Kidney (tissue), 14 donors: ENCODE measurements around the gene ACER2. TPM values are rescaled to one million over a fixed set of nuclear protein-coding genes. Genes with fewer than 3 reads are reported as not detected.
A peak's percentile ranks its signal among the peaks of the same experiment; 100 is the strongest.

Source experiments
- DNase-seq, 5 donors: peaks; one replicate each; pipeline ENCODE4 v3.0.0-alpha.2; 2013 to 2020
- FAIRE-seq: peaks from 2 replicates; lab custom pipeline; 2012; peaks lifted over from hg19 to GRCh38; lab: Jason Lieb, UNC
- H3K27ac ChIP-seq, 2 donors: one replicate each; pipeline ENCODE4 v1.7.0; 2013; ENCODE audit warnings: low read depth in 2 of 2, low read length in 2 of 2, inconsistent platforms in 1 of 2
- H3K27me3 ChIP-seq: one replicate; pipeline ENCODE4 v1.7.1; 2013; ENCODE audit warnings: low read length, inconsistent platforms; ENCODE audit not compliant: control insufficient read depth, insufficient read depth
- H3K36me3 ChIP-seq, 3 donors: one replicate each; pipeline versions ENCODE4 v1.7.0 to v1.7.1; 2013; ENCODE audit warnings: low read length in 3 of 3, control low read depth in 1 of 3, inconsistent platforms in 1 of 3; ENCODE audit not compliant: insufficient read depth in 3 of 3, control insufficient read depth in 2 of 3
- H3K4me1 ChIP-seq, 3 donors: one replicate each; pipeline versions ENCODE4 v1.7.0 to v1.7.1; 2013; ENCODE audit warnings: low read length in 3 of 3, inconsistent platforms in 1 of 3, low read depth in 1 of 3; ENCODE audit not compliant: control insufficient read depth in 2 of 3, insufficient read depth in 2 of 3
- H3K4me3 ChIP-seq, 3 donors: one replicate each; pipeline versions ENCODE4 v1.7.0 to v1.8.1; 2013; ENCODE audit warnings: low read length in 3 of 3, control low read depth in 1 of 3, inconsistent platforms in 1 of 3
- H3K9ac ChIP-seq, 3 donors: one replicate each; pipeline versions ENCODE4 v1.7.0 to v1.7.1; 2013; ENCODE audit warnings: low read length in 3 of 3, control low read depth in 1 of 3, inconsistent platforms in 1 of 3
- H3K9me3 ChIP-seq, 3 donors: one replicate each; pipeline versions ENCODE4 v1.7.0 to v1.7.1; 2013; ENCODE audit warnings: low read length in 3 of 3, control low read depth in 1 of 3, inconsistent platforms in 1 of 3; ENCODE audit not compliant: control insufficient read depth in 2 of 3, insufficient read depth in 1 of 3
- intact Hi-C: fragments of 100-400 bp; cut with DNase I; formaldehyde crosslinking; loops from one replicate; pipeline ENCODE4 v1.11.1; 2022
- polyA plus RNA-seq: library from polyadenylated mRNA; stranded (reverse); fragments of 350-450 nt; fragmentation: Illumina TruSeq; extraction: RNeasy Lipid Tissue Mini Kit (QIAGEN cat#74804); gene quantifications from one replicate; pipeline ENCODE4 v1.2.3, GENCODE V29; 2014; ENCODE audit warnings: low read depth, low replicate concordance; ENCODE audit not compliant: insufficient read depth
- total RNA-seq: library from RNA; stranded (reverse); fragmentation: NEBNext Ultra II Directional; extraction: Animal tissue kit (Norgen Biotek cat#: 25700); gene quantifications from one replicate; pipeline ENCODE4 v1.2.1, GENCODE V29; 2021
- TF ChIP-seq, protein P1 (sequence below): IDR thresholded peaks from 3 replicates; pipeline ENCODE4 v1.5.1; 2012; ENCODE audit warnings: mild to moderate bottlenecking, moderate library complexity, borderline replicate concordance; ENCODE audit not compliant: insufficient read depth; ENCODE audit errors: extremely low read depth
- donor health status: control.
- donor health status: control.
- donor health status: control.
- donor health status: control.
- donor health status: control.
- donor health status: DM: yes; HTN: yes; CAD: no.
- donor health status: Normal renal cell carcinoma (clear cell type).

ACER2 gene
- total and polyA plus RNA-seq, 2 donors from 2014 or later, result 0.28 to 4.2 TPM

DNA sequence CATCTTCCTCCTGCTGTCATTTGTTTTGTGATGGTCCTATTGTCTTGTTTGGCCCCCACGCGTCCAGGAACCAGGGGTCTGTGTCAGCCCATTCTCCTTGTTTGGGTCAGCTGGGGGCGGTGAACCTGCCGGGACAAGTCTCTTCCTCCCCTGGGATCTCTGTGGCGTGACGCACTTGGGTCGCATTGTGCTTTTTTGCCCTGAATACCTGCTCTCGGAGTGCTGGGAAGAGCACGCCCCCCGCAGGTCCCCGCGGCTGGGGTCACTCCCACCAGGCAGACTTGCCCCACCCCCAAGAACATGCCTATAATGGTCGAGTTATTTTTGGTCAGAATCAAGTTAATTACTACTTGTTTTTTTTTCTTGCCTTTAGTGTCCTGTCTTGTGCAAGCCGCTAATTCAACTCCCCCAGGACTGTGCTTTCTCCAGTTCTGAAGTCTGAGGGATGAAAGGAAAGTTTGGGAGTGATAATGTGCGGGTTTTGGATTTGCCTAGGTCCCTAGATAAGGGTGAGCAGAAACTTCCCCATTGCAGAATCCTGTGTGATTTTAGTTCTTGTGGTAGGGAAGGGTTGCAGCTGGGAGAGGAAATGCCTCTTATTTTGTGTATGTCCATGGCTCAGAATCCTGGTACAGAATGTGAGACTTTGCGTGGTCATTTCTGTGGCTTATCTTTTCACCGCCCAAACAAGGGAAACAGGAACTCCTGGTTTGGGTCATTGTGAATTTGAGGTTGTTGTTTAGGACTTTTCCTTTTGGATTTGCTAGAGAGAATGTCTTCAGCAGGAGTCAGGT, 789 bp downstream of the ACER2 start:
- TF ChIP-seq, protein P1, sequence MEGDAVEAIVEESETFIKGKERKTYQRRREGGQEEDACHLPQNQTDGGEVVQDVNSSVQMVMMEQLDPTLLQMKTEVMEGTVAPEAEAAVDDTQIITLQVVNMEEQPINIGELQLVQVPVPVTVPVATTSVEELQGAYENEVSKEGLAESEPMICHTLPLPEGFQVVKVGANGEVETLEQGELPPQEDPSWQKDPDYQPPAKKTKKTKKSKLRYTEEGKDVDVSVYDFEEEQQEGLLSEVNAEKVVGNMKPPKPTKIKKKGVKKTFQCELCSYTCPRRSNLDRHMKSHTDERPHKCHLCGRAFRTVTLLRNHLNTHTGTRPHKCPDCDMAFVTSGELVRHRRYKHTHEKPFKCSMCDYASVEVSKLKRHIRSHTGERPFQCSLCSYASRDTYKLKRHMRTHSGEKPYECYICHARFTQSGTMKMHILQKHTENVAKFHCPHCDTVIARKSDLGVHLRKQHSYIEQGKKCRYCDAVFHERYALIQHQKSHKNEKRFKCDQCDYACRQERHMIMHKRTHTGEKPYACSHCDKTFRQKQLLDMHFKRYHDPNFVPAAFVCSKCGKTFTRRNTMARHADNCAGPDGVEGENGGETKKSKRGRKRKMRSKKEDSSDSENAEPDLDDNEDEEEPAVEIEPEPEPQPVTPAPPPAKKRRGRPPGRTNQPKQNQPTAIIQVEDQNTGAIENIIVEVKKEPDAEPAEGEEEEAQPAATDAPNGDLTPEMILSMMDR, result no peak
- DNase-seq (peak in 4 of 5 donors; percentile 49 to 70 (median 62)), FAIRE-seq (no peak)
- H3K4me1 ChIP-seq, result peaks cover 0 to 9% (median 4%) of the 10 kb centered on the region in 3 donors
- intact Hi-C loops, result no loop called here
- H3K9me3 ChIP-seq, result no peaks in the 10 kb centered on the region
- no peaks in the 10 kb centered on the region for H3K27me3 ChIP-seq
- H3K36me3 ChIP-seq, result no peaks in the 10 kb centered on the region
- H3K4me3 ChIP-seq, result peak overlapping the region; percentile 72 to 90 (median 90)
- H3K27ac ChIP-seq, result peak overlapping the region; percentile 39 to 52
- H3K9ac ChIP-seq, result peak overlapping the region; percentile 28 to 84 (median 67)

DNA sequence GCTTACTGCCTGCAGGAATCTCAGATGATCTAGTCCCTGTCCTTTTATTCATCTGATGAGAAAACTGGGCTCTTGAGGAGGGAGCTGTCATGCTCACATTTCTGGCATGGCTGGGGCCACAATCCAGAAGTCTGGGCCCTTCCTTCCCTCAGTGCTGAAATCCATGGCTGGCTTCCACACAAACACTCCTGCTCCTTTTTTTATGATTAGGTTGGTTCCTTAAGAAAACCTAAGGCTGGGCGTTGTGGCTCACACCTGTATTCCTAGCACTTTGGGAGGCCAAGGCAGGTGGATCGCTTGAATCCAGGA, 1.3 kb downstream of the ACER2 start:
- Histone ChIP-seq H3K27ac (no peak overlapping the region), H3K36me3 (no peaks in the 10 kb centered on the region), H3K4me3 (peak overlapping the region in 2 of 3 donors; percentile 90), H3K27me3 (no peaks in the 10 kb centered on the region), H3K4me1 (peaks cover 0 to 9% (median 4%) of the 10 kb centered on the region in 3 donors), H3K9me3 (no peaks in the 10 kb centered on the region), H3K9ac (peak overlapping the region in 2 of 3 donors; percentile 28 to 84)
- no peak for FAIRE-seq
- DNase-seq, result no peak
- intact Hi-C loops, result no loop called here
- TF ChIP-seq, protein P1, result no peak

DNA sequence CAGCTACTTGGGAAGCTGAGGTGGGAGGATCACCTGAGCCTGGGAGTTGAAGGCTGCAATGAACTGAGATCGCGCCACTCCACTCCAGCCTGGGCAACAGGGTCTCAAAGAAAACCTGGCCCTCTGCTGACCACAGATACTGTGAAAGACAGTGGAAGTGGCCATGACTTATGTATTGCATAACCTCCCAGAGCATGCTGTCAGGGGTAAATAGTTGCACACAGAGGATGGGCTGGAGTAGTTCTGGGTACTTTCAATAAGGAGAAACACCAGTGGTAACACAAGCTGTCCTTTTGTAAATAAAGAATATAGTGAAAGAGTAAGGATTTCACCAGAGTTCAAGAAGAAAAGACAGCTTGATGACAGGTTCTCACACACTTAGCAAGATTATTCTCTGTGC, 1.8 kb downstream of the ACER2 start:
- H3K9me3 ChIP-seq, result no peaks in the 10 kb centered on the region
- H3K4me3 ChIP-seq, result no peak overlapping the region
- no peak overlapping the region for H3K9ac ChIP-seq
- H3K36me3 ChIP-seq, result no peaks in the 10 kb centered on the region
- H3K27me3 ChIP-seq, result no peaks in the 10 kb centered on the region
- no peak overlapping the region for H3K27ac ChIP-seq
- H3K4me1 ChIP-seq, result peaks cover 0 to 9% (median 4%) of the 10 kb centered on the region in 3 donors
- DNase-seq (no peak), FAIRE-seq (no peak)
- intact Hi-C loops, result no loop called here
- TF ChIP-seq, protein P1, result no peak
